GM12864 (cell line): ENCODE measurements around the gene LRRC56.

Experiments used
- DNase-seq: peaks from one replicate; pipeline ENCODE4 v3.0.0-alpha.2; 2011; ENCODE audit warnings: low read depth
- H3K4me3 ChIP-seq: 2 replicates; pipeline ENCODE4 v1.5.1; 2011; ENCODE audit warnings: mild to moderate bottlenecking, low read depth, low read length, control low read depth
- TF ChIP-seq, protein P1 (sequence below): IDR thresholded peaks from 2 replicates; pipeline ENCODE4 v1.5.1; 2011; ENCODE audit warnings: low read depth, mild to moderate bottlenecking, moderate library complexity, low read length, control low read depth, inconsistent platforms; ENCODE audit errors: missing control alignments

Gene LRRC56

DNA sequence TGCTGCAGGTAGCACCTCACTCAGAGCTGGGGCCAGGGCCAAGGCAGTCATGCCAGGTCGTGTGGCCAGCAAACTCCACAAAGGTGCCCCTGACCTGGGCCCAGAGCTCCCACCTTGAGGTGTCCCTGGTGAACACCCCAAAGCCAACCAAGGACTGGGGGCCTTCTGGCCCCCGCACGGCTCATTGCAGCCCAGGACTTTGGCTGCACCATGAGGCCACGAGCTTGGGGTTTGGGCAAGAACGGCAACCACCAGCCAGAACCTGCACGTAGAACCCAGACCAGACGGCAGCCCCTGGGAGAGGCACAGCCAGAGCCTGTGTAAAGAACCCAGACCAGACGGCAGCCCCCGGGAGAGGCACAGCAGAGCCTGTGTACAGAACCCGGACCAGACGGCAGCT lies 7.8 kb downstream of the LRRC56 start:
- TF ChIP-seq, protein P1, sequence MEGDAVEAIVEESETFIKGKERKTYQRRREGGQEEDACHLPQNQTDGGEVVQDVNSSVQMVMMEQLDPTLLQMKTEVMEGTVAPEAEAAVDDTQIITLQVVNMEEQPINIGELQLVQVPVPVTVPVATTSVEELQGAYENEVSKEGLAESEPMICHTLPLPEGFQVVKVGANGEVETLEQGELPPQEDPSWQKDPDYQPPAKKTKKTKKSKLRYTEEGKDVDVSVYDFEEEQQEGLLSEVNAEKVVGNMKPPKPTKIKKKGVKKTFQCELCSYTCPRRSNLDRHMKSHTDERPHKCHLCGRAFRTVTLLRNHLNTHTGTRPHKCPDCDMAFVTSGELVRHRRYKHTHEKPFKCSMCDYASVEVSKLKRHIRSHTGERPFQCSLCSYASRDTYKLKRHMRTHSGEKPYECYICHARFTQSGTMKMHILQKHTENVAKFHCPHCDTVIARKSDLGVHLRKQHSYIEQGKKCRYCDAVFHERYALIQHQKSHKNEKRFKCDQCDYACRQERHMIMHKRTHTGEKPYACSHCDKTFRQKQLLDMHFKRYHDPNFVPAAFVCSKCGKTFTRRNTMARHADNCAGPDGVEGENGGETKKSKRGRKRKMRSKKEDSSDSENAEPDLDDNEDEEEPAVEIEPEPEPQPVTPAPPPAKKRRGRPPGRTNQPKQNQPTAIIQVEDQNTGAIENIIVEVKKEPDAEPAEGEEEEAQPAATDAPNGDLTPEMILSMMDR, result no peak
- no peak for DNase-seq
- H3K4me3 ChIP-seq, result no peak overlapping the region

DNA sequence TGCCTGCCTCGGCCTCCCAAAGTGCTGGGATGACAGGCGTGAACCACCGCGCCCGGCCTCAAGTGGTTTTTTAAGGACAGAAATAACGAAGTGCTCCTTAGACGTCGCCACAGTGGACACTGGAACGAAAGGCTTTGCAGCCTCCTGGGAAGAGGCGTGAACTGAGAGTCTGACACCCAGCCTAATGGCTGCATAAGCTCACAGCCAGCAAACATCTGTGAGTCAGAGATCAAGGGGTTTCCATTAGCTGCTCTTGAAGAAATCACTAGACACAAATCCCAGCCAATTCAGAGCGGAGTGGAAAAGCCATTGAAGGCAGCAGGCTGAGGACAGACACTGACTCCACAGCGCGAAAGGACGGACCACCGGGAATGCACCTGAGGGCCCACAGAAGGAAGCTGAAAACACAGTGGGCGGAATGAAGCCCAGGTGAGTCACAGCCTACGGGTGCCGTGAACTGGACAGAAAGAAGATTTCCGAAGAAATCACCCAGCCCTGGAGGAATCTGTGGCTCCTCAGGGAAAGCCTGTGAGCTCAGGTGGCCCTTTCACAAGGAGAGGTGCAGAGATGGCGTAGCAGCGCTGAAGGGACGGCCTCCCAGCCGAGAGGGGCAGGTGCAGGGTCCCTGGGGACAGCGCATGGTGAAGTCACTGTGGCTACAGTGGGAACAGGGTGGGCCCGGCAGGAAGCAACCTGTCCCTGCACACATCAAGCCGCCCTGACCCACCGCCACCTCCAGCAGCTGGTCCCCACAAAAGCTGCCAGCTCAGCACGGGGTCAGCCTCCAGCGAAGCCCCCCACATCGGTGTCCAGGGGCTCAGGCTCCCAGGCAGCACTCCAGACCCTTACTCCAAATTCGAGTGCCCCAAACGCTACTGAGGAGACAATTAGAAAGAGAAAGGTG lies 11.6 kb downstream of the LRRC56 start:
- no peak overlapping the region for H3K4me3 ChIP-seq
- TF ChIP-seq, protein P1, result no peak

DNA sequence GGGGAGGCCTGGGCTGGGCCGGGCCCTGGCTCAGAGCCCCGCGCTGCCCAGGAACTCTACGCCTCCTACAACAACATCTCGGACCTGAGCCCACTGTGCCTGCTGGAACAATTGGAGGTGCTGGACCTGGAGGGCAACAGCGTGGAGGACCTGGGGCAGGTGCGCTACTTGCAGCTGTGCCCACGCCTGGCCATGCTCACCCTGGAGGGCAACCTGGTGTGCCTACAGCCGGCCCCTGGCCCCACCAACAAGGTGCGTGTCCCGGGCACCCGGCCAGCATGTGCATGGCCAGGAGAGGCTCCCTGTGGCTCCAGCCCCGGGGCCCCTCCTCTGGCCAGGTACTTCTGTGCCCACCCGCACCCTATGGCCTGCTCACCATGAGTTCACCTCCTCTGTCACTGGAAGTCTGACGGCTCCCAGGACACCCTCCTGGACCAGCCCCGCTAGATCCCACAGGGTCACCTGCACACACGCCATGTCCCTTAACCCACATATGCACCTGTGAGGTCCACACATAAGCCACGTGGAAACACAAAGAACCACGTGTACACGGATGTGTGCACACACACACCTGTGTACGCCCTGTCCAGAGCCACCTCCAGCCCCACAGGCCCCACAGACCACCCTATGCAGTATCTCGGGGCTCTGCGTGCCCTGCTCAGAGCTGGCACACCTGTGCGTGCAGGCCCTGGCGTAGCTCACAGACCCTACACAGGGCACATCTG lies 12.9 kb downstream of the LRRC56 start:
- DNase-seq, result no peak
- no peak overlapping the region for H3K4me3 ChIP-seq
- TF ChIP-seq, protein P1, result no peak

More for the DNA sequence above, 11.6 kb downstream of the LRRC56 start:
- DNase-seq, result no peak

- no peak overlapping the region for H3K4me3 ChIP-seq
- TF ChIP-seq, protein P1, result no peak
- no peak for DNase-seq
These were observed 13.4 kb downstream of the LRRC56 start for GRCh38 chr11:550746-551085.

DNA sequence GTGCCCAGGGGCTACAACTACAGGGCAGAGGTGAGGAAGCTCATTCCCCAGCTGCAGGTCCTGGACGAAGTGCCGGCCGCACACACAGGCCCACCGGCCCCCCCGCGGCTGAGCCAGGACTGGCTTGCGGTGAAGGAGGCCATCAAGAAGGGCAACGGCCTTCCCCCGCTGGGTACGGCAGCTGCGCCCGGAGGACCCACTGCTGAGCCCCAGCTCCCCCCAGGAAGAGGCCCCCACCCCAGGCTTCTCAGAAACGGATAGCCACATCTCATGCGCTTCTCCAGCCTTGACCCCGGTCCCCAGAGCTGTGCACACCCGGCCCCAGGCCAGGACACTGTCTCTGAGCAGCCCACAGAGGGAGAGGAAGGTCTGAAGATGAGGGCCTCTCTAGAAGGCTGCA lies 13.8 kb downstream of the LRRC56 start:
- TF ChIP-seq, protein P1, result no peak
- DNase-seq, result no peak
- no peak overlapping the region for H3K4me3 ChIP-seq

GRCh38 chr11:551596-551995 lies 14.3 kb downstream of the LRRC56 start:
- no peak for DNase-seq
- H3K4me3 ChIP-seq, result no peak overlapping the region
- TF ChIP-seq, protein P1, result no peak
